ENCODE measurements around the gene TMEM150A.
"Not testable (repeated sequence)": the region's sequence is repeated elsewhere in the genome, so short reads cannot be mapped to it uniquely, and the experiment has no call there.

Gene TMEM150A

GRCh38 chr2:85604568-85605339 lies 2.3 kb upstream of the TMEM150A start:
- Mint-ChIP-seq H3K4me3 (no peak overlapping the region), H3K27me3 (no peaks in the 10 kb centered on the region), H3K9me3 (no peaks in the 10 kb centered on the region), H3K27ac (no peak overlapping the region), H3K4me1 (peaks cover 22% of the 10 kb centered on the region), H3K36me3 (peaks cover 10% of the 10 kb centered on the region)
- no peak for ATAC-seq (ENCODE audit: low read depth)
- DNase-seq (ENCODE audit: low spot score in 2 of 2) = no peak

GRCh38 chr2:85604133-85604444 lies 1.6 kb upstream of the TMEM150A start:
- not testable (repeated sequence) for H3K4me3 Mint-ChIP-seq; DNase-seq (ENCODE audit: low spot score in 2 of 2)
- peaks cover 22% of the 10 kb centered on the region for H3K4me1 Mint-ChIP-seq

GRCh38 chr2:85601771-85602475 lies 575 bp downstream of the TMEM150A start:
- H3K4me1 Mint-ChIP-seq = peaks cover 18% of the 10 kb centered on the region
- ATAC-seq (ENCODE audit: low read depth) = peak; percentile 18
- H3K27me3 Mint-ChIP-seq = no peaks in the 10 kb centered on the region
- no peaks in the 10 kb centered on the region for H3K9me3 Mint-ChIP-seq
- peak in 1 of 2 donors; percentile 41 for DNase-seq (ENCODE audit: low spot score in 2 of 2)
- peaks cover under 1% of the 10 kb centered on the region for H3K36me3 Mint-ChIP-seq
- peak overlapping the region; percentile 84 for H3K4me3 Mint-ChIP-seq
- peak overlapping the region; percentile 56 for H3K27ac Mint-ChIP-seq

More at GRCh38 chr2:85604133-85604444, 1.6 kb upstream of the TMEM150A start:
- not testable (repeated sequence) for H3K27ac Mint-ChIP-seq; H3K27me3 Mint-ChIP-seq; ATAC-seq (ENCODE audit: low read depth); H3K9me3 Mint-ChIP-seq; H3K36me3 Mint-ChIP-seq

- DNase-seq (ENCODE audit: low spot score in 2 of 2) (no peak), ATAC-seq (ENCODE audit: low read depth) (no peak)
- no peaks in the 10 kb centered on the region for H3K27me3 Mint-ChIP-seq
- peaks cover 23% of the 10 kb centered on the region for H3K4me1 Mint-ChIP-seq
- H3K9me3 Mint-ChIP-seq = no peaks in the 10 kb centered on the region
- H3K27ac Mint-ChIP-seq = peak overlapping the region; percentile 56
- peak overlapping the region; percentile 84 for H3K4me3 Mint-ChIP-seq
- no peaks in the 10 kb centered on the region for H3K36me3 Mint-ChIP-seq
Measured at GRCh38 chr2:85600951-85601770, 1.3 kb downstream of the TMEM150A start.

- no peak overlapping the region for H3K27ac Mint-ChIP-seq
Measured at GRCh38 chr2:85600235-85600575, 2.3 kb downstream of the TMEM150A start.

GRCh38 chr2:85599468-85600234 lies 2.8 kb downstream of the TMEM150A start:
- H3K36me3 Mint-ChIP-seq = peaks cover 2% of the 10 kb centered on the region
- no peak overlapping the region for H3K4me3 Mint-ChIP-seq
- no peak for ATAC-seq (ENCODE audit: low read depth)
- peaks cover 24% of the 10 kb centered on the region for H3K4me1 Mint-ChIP-seq
- no peaks in the 10 kb centered on the region for H3K27me3 Mint-ChIP-seq
- no peak overlapping the region for H3K27ac Mint-ChIP-seq
- no peaks in the 10 kb centered on the region for H3K9me3 Mint-ChIP-seq
- DNase-seq (ENCODE audit: low spot score in 2 of 2) = no peak

More at GRCh38 chr2:85600235-85600575, 2.3 kb downstream of the TMEM150A start:
- no peak overlapping the region for H3K4me3 Mint-ChIP-seq
- ATAC-seq (ENCODE audit: low read depth) (no peak), DNase-seq (ENCODE audit: low spot score in 2 of 2) (no peak)
- peaks cover 22% of the 10 kb centered on the region for H3K4me1 Mint-ChIP-seq
- H3K9me3 Mint-ChIP-seq = no peaks in the 10 kb centered on the region
- no peaks in the 10 kb centered on the region for H3K27me3 Mint-ChIP-seq
- peaks cover 2% of the 10 kb centered on the region for H3K36me3 Mint-ChIP-seq

GRCh38 chr2:85598594-85599340 lies 3.7 kb downstream of the TMEM150A start:
- peaks cover 2% of the 10 kb centered on the region for H3K36me3 Mint-ChIP-seq
- H3K9me3 Mint-ChIP-seq = no peaks in the 10 kb centered on the region
- no peak overlapping the region for H3K4me3 Mint-ChIP-seq
- peak overlapping the region; percentile 41 for H3K27ac Mint-ChIP-seq
- ATAC-seq (ENCODE audit: low read depth) (no peak), DNase-seq (ENCODE audit: low spot score in 2 of 2) (no peak)
- peaks cover 29% of the 10 kb centered on the region for H3K4me1 Mint-ChIP-seq
- H3K27me3 Mint-ChIP-seq = no peaks in the 10 kb centered on the region

- peaks cover 2% of the 10 kb centered on the region for H3K36me3 Mint-ChIP-seq
- H3K4me3 Mint-ChIP-seq = peak overlapping the region; percentile 100
- H3K9me3 Mint-ChIP-seq = no peaks in the 10 kb centered on the region
- peaks cover 25% of the 10 kb centered on the region for H3K4me1 Mint-ChIP-seq
- peak overlapping the region; percentile 28 for H3K27ac Mint-ChIP-seq
- no peak for DNase-seq (ENCODE audit: low spot score in 2 of 2)
- no peak for ATAC-seq (ENCODE audit: low read depth)
- H3K27me3 Mint-ChIP-seq = no peaks in the 10 kb centered on the region
Measured at GRCh38 chr2:85597241-85597640, 5.3 kb downstream of the TMEM150A start.

GRCh38 chr2:85596486-85597143 lies 5.9 kb downstream of the TMEM150A start:
- H3K36me3 Mint-ChIP-seq = peaks cover 2% of the 10 kb centered on the region
- DNase-seq (ENCODE audit: low spot score in 2 of 2) (no peak), ATAC-seq (ENCODE audit: low read depth) (no peak)
- peaks cover 20% of the 10 kb centered on the region for H3K4me1 Mint-ChIP-seq
- H3K27ac Mint-ChIP-seq = peak overlapping the region; percentile 100
- no peaks in the 10 kb centered on the region for H3K27me3 Mint-ChIP-seq
- H3K4me3 Mint-ChIP-seq = peak overlapping the region; percentile 100
- no peaks in the 10 kb centered on the region for H3K9me3 Mint-ChIP-seq

- Mint-ChIP-seq H3K4me1 (peaks cover 19% of the 10 kb centered on the region), H3K27me3 (no peaks in the 10 kb centered on the region), H3K9me3 (no peaks in the 10 kb centered on the region), H3K27ac (peak overlapping the region; percentile 100), H3K4me3 (peak overlapping the region; percentile 100), H3K36me3 (peaks cover 2% of the 10 kb centered on the region)
- ATAC-seq (ENCODE audit: low read depth) (no peak), DNase-seq (ENCODE audit: low spot score in 2 of 2) (no peak)
Measured at GRCh38 chr2:85596026-85596333, 6.5 kb downstream of the TMEM150A start.

- peak within 1 kb of the TSS; percentile 100 for H3K4me3 Mint-ChIP-seq
- no peaks in the 10 kb centered on the region for H3K9me3 Mint-ChIP-seq
- peak within 1 kb of the TSS; percentile 100 for H3K27ac Mint-ChIP-seq
Measured at GRCh38 chr2:85595301-85596025, 7.0 kb downstream of the TMEM150A start, which contains the start of gene RNF181. Gene RNF181, plus strand, starts transcription at chr2:85595745. Its CDS starts 19 bp downstream, at chr2:85595764.

GRCh38 chr2:85594715-85595300 lies 7.7 kb downstream of the TMEM150A start:
- no peak for ATAC-seq (ENCODE audit: low read depth)
- no peaks in the 10 kb centered on the region for H3K9me3 Mint-ChIP-seq
- H3K4me3 Mint-ChIP-seq = peak overlapping the region; percentile 100
- H3K27me3 Mint-ChIP-seq = no peaks in the 10 kb centered on the region
- peaks cover 19% of the 10 kb centered on the region for H3K4me1 Mint-ChIP-seq
- peak overlapping the region; percentile 100 for H3K27ac Mint-ChIP-seq
- peaks cover 2% of the 10 kb centered on the region for H3K36me3 Mint-ChIP-seq
- no peak for DNase-seq (ENCODE audit: low spot score in 2 of 2)

More at GRCh38 chr2:85595301-85596025, 7.0 kb downstream of the TMEM150A start, which contains the start of gene RNF181:
- Mint-ChIP-seq H3K4me1 (peaks cover 19% of the 10 kb centered on the region), H3K36me3 (peaks cover 2% of the 10 kb centered on the region), H3K27me3 (no peaks in the 10 kb centered on the region)
- ATAC-seq (ENCODE audit: low read depth) = peak; percentile 99
- peak; percentile 72 to 86 for DNase-seq (ENCODE audit: low spot score in 2 of 2)
